OCI-M2 (cell line): ENCODE measurements around the gene ADAMTS2.

Experiments used
- DNase-seq: peaks from one replicate; lab custom pipeline; 2025; ENCODE audit not compliant: unreplicated experiment; lab: John Stamatoyannopoulos, UW

Gene ADAMTS2

GRCh38 chr5:179268966-179269693 is 76.1 kb downstream of the ADAMTS2 start:
- no peak for DNase-seq

- DNase-seq = no peak
Measured at GRCh38 chr5:179268399-179268952, 76.8 kb downstream of the ADAMTS2 start.

- no peak for DNase-seq
Measured at GRCh38 chr5:179267671-179268083, 77.6 kb downstream of the ADAMTS2 start.

- DNase-seq = no peak
Measured at GRCh38 chr5:179267071-179267670, 78.1 kb downstream of the ADAMTS2 start.

- no peak for DNase-seq
Measured at GRCh38 chr5:179266291-179267070, 78.8 kb downstream of the ADAMTS2 start.

GRCh38 chr5:179265514-179266290 is 79.6 kb downstream of the ADAMTS2 start:
- DNase-seq = no peak

GRCh38 chr5:179264783-179265513 is 80.3 kb downstream of the ADAMTS2 start:
- DNase-seq = no peak

GRCh38 chr5:179264053-179264782 is 81.0 kb downstream of the ADAMTS2 start:
- DNase-seq = no peak

GRCh38 chr5:179263391-179264052 is 81.7 kb downstream of the ADAMTS2 start:
- DNase-seq = no peak

GRCh38 chr5:179262126-179262920 is 82.9 kb downstream of the ADAMTS2 start:
- DNase-seq = no peak

GRCh38 chr5:179261301-179262125 is 83.7 kb downstream of the ADAMTS2 start:
- no peak for DNase-seq

GRCh38 chr5:179260324-179261070 is 84.8 kb downstream of the ADAMTS2 start:
- DNase-seq = no peak

GRCh38 chr5:179259731-179260323 is 85.4 kb downstream of the ADAMTS2 start:
- DNase-seq = no peak

GRCh38 chr5:179258922-179259730 is 86.1 kb downstream of the ADAMTS2 start:
- no peak for DNase-seq
